Measurements from ENCODE around the gene CLECL1. TPM values are rescaled to one million over a fixed set of nuclear protein-coding genes. Genes with fewer than 3 reads are reported as not detected.

The CLECL1 gene
- total and polyA plus RNA-seq, 2 experiments from 2014 or later, result not detected

GRCh38 chr12:9755567-9755966, 22.7 kb upstream of the CLECL1 start:
- no peak overlapping the region for H3K4me2 ChIP-seq
- no peak overlapping the region for H3K27ac ChIP-seq (ENCODE audit: low read depth)
- no peak overlapping the region; the same call in 1 of the 2 replicates for H2AFZ ChIP-seq
- Mint-ChIP-seq H3K4me3 (no peak overlapping the region), H3K27me3 (ENCODE audit: insufficient read depth, low read depth, poor library complexity) (peaks cover 5% of the 10 kb centered on the region), H3K27ac (no peak overlapping the region), H3K9me3 (no peaks in the 10 kb centered on the region), H3K4me1 (peaks cover 9% of the 10 kb centered on the region; the same call in 2 of the 3 replicates), H3K36me3 (ENCODE audit: low read depth) (no peaks in the 10 kb centered on the region)
- no peak overlapping the region for H3K4me3 ChIP-seq
- DNase-seq (ENCODE audit: low spot score) (no peak), ATAC-seq (no peak)
- H3K4me1 ChIP-seq (ENCODE audit: insufficient read depth), result peaks cover 10% of the 10 kb centered on the region
- H3K27me3 ChIP-seq (ENCODE audit: insufficient read depth), result no peaks in the 10 kb centered on the region
- no peaks in the 10 kb centered on the region for H3K79me2 ChIP-seq (replicated peaks; ENCODE audit: insufficient read depth)
- TF ChIP-seq NANOG (IDR thresholded peaks at IDR 0.05; ENCODE audit: borderline replicate concordance) (no peak), ZNF331 (CRISPR knock-in tag; IDR thresholded peaks at IDR 0.05; ENCODE audit: low read depth) (no peak), STAT1 (IDR thresholded peaks at IDR 0.05; ENCODE audit: unreplicated experiment) (no peak), ZNF462 (CRISPR knock-in tag; IDR thresholded peaks at IDR 0.05) (no peak), REST (IDR thresholded peaks at IDR 0.05; ENCODE audit: unreplicated experiment) (no peak), CREB1 (CRISPR knock-in tag; IDR thresholded peaks at IDR 0.05; ENCODE audit: low read depth) (no peak), POLR2AphosphoS5 (IDR thresholded peaks at IDR 0.05; ENCODE audit: low read depth) (no peak), EZH2 (IDR thresholded peaks at IDR 0.05; ENCODE audit: low read depth, unreplicated experiment) (no peak), ZNF114 (CRISPR knock-in tag; IDR thresholded peaks at IDR 0.05) (no peak), JUNB (IDR thresholded peaks at IDR 0.05; ENCODE audit: unreplicated experiment) (no peak), EZH2phosphoT487 (IDR thresholded peaks at IDR 0.05; ENCODE audit: unreplicated experiment) (no peak), ETS1 (IDR thresholded peaks at IDR 0.05) (no peak)
- H4K20me1 ChIP-seq (replicated peaks; ENCODE audit: insufficient read depth), result no peaks in the 10 kb centered on the region
- no peaks in the 10 kb centered on the region for H3F3A ChIP-seq (replicated peaks; ENCODE audit: low read depth)
- no peaks in the 10 kb centered on the region for H3K9me2 ChIP-seq (ENCODE audit: insufficient read depth)
- no peaks in the 10 kb centered on the region for H3K36me3 ChIP-seq (ENCODE audit: insufficient read depth)

All from GM23338 (cell line).